NCI-H2196 (cell line): ENCODE measurements around the gene TMEM207.

ENCODE experiments used
- DNase-seq: peaks from one replicate; lab custom pipeline; 2025; ENCODE audit not compliant: unreplicated experiment; lab: John Stamatoyannopoulos, UW

The TMEM207 gene

DNA sequence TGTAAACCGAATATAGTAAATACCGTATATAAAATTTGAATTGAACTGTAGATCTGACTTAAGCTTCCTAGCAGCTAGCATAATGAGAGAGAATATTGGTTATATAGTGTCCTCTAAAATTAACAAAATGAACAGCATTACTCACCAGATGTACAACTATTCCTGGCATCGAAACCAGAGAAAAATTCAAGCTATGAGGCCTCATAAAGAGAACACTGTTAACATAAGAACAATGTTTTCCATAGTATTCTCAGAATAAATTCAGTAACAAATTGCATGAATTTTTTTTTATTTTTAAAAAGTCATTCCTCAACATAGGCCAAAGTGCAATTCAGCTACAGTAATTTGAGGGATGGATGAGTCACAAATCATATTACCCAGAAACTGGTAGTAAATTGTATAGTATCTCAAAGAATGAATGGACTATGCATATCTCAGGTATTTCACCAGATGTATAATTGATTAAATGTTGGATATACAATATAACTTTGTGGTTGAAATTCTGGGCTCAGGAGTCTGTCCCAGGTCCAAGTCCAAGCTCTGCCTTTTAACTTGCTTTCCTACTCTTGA is 5.0 kb downstream of the TMEM207 start:
- no peak for DNase-seq

DNA sequence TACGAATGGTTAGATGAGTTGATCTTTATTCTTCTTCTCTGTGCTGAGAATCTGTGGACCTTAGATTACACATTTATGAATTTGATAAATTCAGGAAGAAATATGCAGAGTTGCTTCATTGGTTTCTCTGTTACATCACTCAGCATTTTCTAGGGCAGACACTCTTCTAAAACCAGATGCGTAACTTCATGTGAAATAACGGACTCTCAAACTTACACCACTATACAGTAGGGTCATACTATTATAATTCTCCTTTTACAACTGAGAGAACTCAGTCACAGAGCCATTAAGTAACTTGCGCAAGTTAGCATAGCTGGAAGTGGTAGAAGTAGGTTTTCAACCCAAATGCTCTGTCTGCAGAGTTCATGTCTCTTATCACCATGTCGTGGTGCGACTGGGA is 5.7 kb downstream of the TMEM207 start:
- DNase-seq = no peak

DNA sequence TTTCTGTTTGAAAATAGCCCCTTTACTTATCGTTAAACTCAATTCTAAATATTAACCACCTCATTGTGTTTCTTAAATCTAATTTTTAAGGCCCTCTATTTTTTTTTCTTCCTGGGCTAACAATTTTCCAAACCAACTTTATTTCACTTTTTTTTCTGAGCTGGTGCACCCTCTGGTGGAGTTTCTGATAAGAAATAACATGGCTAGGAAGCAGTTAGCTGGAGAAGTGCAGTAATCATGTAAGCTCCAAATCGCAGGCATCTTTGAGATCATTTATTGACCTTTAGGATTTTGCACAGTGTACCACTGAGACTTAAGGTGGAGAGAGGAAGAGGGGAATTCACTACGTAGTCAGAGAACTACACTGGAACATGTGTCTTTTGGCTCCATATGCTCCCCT is 6.4 kb downstream of the TMEM207 start:
- no peak for DNase-seq

DNA sequence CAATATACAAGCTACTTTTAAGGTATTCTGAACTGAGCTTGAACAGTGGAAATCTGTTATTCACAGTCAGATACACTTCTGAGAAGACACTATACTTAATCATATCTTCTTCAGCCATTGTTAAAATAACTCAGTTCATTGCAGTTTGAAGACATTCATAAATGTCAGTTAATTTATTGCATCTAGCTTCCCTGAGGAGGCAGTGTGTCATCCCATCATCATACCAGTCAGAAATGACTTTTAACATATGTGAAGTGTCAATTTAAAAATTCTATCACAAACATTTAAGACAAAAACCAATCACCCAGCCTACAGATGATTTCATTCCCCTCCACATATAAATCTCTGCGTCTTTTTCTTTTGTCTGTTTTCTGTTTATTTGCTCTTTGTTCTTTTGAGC is 7.5 kb downstream of the TMEM207 start:
- no peak for DNase-seq

DNA sequence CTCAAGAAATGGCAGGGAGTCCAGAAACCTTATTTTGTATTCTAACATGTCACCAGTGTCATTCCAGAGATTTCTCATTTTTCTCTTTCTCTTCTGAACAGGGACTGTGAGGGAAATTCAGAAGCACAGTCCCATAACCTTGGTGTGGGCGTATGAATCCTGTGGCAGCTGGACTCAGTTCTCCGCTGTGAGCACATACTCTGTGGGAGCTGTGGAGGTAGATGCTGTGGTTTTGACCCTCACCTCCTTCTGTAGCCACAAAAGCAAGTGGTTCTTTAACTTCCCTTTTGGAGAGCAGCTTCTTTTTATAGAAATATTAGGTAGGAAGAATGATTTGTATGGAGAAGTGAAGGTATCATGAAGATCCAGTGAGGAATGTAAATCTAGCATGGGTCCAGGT is 13.4 kb downstream of the TMEM207 start:
- no peak for DNase-seq

DNA sequence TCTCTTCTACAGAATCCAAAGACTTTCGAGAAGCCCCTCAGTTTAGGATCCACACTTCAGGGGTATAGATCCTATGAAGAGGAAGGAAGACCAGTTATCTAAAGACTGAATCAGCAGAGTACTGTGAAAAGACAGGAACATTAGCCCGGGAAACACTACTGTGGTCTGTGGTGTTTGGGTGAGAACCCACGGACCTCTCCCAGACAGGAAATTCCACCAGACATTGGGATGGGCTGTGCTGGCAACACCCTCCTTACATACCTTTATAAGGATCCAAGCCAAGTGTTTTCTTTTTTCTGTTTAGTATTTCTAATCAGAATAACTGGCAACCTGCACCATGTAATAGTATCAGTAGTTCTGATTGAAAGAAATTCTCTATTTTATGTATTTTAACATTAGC is 14.1 kb downstream of the TMEM207 start:
- DNase-seq = no peak

DNA sequence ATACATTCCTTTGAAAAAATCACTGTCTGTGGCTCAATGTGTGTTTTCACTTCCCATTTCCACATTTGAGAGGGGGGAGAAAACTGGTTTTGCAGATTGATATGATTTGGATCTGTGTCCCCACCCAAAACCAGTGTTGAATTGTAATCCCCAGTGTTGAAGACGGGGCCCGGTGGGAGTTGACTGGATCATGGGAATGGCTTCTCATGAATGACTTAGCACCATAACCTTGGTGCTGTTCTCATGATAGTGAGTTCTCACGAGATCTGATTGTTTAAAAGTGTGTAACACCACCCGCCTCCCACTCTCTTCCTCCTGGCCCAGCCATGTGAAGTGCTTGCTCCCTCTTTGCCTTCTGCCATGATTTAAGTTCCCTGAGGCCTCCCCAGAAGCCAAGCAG is 16.1 kb downstream of the TMEM207 start:
- no peak for DNase-seq

DNA sequence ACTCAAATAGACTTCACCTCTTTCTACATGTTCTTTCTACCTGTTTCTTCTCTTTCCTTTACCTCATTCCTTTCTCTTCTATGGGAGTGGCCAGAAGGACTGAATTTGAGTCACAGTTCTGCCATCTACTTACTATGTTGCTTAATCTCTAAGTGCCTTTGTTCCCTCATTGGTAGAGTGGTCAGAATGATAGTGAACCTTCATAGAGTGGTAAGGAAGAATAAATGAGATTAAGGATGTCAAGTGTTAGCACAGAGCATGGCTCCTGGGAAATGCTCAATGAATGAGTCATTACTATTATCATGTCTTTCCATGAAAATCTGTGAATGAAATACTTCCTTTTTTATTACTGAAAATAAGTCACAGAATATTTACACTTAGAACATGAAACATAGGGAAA is 17.5 kb downstream of the TMEM207 start:
- no peak for DNase-seq

DNA sequence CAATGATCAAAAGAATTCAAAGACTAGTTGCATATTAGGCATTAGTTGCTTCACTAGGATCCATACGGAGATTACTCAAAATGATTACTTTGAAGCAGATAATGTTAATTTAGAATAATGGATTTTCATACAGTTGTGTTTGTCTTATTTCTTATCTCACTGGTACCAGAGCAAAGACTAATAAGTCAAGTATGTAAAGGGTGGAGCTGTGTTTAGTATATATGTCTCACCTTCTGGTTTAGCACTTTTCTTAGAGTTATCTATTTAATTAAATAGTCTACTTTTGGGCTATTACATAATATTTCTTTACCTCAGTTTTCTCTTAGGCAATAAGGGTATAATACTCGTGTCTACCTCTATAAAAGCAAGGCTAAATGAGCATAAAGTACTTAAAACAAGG is 18.8 kb downstream of the TMEM207 start:
- DNase-seq = no peak

DNA sequence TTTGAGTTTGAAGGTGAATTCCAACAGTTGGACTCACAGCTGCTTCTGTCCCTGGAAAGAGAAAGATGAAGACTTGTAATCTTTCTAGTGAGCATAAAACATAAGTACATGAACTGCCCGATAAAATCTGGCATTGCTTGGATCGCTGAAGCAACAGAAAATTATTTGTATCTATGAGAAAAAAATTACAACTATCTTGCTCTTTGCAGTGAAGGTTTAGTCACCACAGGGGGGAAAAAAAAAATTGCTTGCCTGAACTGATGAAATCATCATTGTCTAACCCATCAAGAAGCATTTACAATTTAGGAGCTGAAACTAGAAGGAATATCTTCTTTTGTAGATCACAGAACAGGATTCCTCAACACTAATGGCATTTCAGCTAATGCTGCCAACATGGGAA is 20.0 kb downstream of the TMEM207 start:
- no peak for DNase-seq

DNA sequence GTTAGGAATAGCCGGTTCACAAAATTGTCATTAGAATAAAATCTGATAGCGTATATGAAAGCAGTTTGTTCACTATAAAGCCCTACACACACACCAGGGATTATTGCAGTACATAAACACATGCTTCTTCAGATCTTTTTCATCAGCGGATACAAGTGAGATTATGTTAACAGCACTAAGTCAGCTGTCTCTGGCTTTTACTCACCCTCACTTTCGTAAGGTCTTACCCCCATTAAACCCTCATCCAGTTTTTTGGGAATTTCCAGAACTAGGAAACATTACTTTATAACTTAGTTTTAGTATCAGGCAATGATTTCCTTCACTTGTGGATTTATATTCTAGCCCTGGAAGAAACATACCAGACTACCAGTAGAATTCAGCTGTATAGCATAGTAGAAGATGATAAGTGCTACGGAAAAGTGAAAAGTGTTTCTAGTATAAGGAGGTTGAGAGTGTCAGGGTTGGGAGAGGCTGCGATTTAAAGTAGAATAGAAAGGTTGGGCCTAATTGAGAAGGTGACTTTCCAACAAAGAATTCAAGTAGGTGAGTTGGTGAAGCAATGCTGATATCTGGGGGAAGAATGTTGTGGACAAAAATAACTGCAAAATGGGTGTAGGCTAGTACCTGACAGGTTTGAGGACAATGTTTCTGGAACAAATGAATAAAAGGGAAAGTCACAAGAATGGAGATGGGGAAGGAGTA is 22.7 kb downstream of the TMEM207 start:
- DNase-seq = no peak

DNA sequence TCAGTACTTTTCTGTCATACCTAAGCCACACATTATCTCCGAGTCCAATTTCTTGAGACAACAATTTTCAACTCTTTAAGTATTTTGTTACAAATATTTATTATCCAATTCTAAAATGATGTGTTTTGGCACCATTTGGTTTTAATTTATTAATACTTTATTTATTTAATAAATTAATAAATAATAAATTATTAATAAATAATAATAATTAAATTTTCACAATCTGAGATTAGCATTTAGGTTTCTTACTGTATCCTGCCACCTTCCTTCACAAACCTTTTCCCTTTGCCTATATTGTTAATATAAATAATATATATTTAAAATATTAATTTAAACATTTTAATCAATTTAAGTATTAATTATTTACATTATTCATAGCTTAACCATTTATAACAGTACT is 23.9 kb downstream of the TMEM207 start:
- no peak for DNase-seq

DNA sequence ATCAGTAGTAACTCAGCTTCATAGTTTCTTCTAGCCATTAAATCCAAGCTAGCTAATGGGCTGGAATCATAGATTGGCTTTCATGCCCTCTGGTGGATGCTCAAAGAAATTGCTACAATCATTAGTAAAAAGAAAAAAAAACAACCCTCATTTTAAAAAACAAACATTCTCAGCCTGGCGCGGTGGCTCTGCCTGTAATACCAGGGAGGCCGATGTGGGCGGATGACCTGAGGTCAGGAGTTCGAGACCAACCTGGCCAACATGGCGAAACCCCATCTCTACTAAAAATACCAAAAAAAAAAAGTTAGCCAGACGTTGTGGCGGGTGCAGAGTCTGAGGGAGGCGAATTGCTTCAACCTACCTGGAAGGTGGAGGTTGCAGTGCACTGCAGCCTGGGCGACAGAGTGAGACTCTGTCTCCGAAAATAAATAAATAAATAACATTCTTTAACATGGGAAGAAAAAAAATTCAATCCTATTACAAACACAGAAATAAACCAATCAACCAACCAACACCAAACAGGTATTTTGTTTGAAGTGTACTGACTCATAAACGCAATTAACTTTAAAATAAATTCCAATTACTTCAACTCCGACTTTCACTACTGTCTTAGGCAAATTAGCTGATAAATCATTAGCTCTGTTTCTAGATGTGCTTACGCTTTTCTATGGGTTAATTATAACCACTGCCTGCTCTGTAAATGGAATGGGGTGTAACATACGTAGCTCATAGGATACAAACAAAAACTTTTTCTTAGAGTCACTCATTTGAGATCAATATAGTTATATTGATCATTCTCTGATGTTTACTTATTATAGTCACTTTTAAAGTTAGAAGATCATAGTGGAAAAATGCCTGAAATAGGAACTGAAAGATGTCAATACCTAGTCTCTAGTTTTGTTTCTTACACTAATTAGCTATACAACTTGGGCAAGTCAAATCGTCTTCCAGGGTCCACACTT is 24.9 kb downstream of the TMEM207 start:
- peak; percentile 57 for DNase-seq

DNA sequence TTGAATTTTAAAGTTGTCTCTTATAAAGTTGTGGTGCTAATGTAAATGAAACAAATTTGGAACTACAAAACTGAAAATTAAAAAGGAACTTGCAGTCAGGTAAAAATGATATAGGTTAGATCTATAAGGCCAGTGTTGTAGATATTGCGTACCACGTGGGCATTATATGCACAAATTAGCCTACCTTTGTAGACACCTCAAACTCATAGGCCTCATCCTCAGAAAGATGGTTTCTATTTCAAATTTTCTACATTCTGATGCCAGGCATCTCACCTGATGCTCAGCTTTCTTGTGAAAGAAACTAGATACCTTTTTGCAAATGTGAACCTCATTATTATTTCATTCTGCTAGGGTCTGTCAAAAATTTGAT is 25.6 kb downstream of the TMEM207 start:
- no peak for DNase-seq

DNA sequence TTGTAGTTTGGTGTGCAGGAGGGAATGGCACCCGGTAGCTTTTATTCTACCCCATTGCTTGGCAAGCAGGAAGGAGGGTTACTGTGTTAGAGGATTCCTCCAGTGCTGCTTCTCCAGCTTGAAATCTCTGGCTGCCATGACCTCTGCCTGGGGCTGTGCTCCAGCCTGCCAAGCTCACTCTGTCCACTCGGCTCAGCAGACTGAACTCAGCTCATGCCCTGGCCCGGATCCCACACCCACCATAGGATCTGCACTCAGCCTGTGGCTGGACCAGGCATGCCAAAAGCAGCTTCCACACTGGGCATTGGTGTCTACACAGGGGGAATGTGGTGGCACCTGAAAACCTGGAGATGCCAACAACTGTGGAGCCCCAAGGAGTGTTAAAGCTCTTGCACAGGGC is 35.4 kb downstream of the TMEM207 start:
- no peak for DNase-seq

DNA sequence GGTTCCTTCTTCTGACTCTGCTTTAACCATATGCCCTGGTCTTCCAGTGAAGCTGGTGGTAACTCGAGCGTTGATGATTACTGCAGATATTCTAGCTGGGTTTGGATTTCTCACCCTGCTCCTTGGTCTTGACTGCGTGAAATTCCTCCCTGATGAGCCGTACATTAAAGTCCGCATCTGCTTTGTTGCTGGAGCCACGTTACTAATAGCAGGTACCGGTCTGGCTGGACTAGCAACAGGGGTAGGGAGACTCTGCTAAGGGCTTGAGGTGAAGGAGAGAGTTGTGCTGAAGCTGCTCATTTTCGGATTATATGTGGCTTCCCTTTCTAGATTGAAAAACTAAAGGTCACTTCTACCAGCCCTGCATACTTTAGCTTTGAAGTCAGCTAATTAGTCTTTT is 45.0 kb downstream of the TMEM207 start:
- DNase-seq = no peak

DNA sequence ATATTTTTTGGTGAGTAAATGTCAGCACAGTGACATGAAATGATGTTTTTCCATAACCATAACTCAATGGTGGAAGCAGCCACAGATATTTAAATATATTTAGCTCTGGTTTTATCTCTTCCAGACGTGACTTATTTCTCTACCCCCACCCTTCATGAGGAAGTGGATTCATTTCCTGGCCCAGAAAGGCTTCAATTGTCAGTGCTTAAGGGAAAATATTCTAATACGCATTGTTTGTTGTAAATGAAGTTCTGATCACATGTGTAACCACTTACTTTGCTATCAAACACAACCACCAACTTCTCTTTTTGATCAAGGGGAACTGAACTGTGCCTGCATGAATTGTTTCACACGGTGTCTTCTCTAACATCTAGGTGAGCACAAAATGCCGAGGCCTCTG is 47.7 kb downstream of the TMEM207 start:
- DNase-seq = no peak

DNA sequence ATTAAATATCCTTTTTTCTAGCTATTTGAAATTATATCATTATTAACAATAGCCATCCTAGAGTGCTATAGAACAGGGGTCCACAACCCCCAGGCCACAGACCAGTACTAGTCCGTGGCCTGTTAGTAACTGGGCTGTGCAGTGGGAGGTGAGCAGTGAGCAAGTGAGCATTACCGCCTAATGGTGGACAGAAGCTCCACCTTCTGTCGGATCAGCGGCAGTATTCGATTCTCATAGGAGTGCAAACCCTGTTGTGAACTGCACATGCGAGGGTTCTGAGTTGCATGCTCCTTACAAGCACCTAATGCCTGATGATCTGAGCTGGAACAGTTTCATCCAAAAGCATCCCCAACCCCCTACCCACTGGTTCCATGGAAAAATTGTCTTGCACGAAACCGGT is 50.0 kb downstream of the TMEM207 start:
- no peak for DNase-seq

DNA sequence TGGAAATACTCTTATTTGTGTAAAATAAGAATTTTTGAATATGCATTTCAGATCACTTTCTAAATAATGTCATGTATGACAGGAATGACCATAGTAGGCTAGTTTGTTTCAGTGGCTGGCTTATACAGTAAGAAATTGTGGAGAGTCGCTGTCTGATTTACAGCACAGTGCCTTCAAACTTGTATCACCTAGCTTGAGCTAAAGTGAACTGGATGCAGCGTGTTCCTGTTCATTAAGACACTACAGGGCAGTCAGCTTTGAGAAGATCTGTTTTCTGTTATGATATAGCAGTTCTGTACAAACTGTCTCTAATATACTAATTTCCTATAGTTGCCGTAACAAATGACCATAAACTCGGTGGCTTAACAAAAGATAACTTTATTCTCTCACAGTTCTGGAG is 51.8 kb downstream of the TMEM207 start:
- no peak for DNase-seq

DNA sequence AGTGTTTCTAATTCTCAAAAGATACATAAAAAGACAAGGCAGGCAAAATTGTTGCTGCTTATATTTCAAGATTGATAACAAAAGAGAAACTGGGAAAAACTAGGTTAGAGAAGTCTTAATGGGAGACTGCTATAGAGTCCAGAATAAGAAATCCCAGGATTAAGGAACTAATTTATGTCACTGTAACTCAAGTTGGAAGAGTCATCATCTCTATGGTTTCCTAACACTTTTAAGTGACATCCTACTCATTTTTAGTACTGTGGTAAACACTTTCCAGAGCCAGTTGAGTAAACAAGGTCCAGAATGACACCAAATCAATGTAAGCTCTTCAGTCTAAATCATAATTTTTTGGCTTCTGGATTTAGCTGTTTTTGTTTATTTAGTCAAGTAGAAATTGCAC is 53.7 kb downstream of the TMEM207 start:
- DNase-seq = no peak

DNA sequence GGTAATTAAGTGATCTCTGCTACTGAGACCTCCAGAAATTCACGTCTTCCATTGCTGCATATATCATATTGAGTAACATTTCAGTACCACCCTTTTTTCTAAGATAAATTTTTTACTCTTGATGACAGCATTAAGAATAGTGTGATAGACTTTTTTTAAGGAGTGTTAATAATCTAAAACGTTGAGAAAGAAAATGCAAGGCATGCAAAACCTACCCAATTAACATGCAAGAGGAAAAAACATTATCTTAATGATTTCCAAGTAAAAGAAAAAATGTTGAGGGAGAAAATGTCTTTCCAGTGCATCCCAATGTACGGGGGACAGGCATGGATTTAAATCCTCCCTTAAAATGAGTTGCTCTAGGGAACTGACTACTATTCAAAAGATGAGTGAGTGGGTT is 61.0 kb downstream of the TMEM207 start:
- DNase-seq = no peak

DNA sequence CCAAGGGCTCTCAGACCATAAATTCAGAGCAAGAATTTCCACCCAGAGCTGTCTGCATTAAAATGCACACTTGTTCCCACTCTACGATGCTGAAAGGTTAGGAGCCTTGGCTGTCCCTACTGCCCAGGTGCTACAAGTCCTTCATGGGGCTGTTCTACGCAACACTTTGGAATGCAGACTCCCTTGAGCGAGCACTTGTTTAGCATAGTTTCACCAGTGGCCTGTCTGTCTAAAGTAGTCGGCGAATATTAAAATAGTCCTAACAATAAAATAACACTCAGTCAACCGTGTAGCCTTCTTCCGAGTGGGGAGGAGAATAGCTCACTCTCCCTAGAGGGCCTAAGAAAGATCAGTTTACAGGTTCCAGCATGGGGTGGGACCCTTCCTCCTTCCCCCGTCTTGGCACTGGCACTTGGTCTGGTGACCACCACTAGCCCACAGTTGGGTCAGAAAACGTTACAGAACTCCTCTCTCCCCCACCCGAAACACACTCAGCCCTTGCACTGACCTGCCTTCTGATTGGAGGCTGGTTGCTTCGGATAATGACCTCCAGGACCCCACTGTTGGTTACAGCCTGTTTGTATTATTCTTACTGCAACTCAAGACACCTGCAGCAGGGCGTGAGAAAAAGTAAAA is 62.0 kb downstream of the TMEM207 start, which contains the start of gene CLDN16:
CLDN16 (plus strand) TSS at position 586 of the 636 bp plus-strand sequence. CDS start 167 bp downstream, outside the sequence.
- DNase-seq = no peak
